IPS-15b (cell line): ENCODE measurements around the gene VPS39.

Experiments used
- H3K27me3 ChIP-seq: one replicate; pipeline ENCODE4 v1.6.1; 2013; ENCODE audit warnings: low read length; ENCODE audit not compliant: control insufficient read depth, insufficient read depth
- H3K36me3 ChIP-seq: one replicate; pipeline ENCODE4 v1.6.1; 2013; ENCODE audit warnings: low read length; ENCODE audit not compliant: control insufficient read depth, insufficient read depth
- H3K4me1 ChIP-seq: one replicate; pipeline ENCODE4 v1.6.1; 2013; ENCODE audit warnings: mild to moderate bottlenecking, low read length; ENCODE audit not compliant: control insufficient read depth, insufficient read depth
- H3K4me3 ChIP-seq: one replicate; pipeline ENCODE4 v1.5.1; 2013; ENCODE audit warnings: low read depth, low read length
- H3K9ac ChIP-seq: one replicate; pipeline ENCODE4 v1.6.1; 2013; ENCODE audit warnings: low read depth, mild to moderate bottlenecking, low read length
- H3K9me3 ChIP-seq: one replicate; pipeline ENCODE4 v1.6.1; 2013; ENCODE audit warnings: mild to moderate bottlenecking, low read length; ENCODE audit not compliant: control insufficient read depth, insufficient read depth

The VPS39 gene

DNA sequence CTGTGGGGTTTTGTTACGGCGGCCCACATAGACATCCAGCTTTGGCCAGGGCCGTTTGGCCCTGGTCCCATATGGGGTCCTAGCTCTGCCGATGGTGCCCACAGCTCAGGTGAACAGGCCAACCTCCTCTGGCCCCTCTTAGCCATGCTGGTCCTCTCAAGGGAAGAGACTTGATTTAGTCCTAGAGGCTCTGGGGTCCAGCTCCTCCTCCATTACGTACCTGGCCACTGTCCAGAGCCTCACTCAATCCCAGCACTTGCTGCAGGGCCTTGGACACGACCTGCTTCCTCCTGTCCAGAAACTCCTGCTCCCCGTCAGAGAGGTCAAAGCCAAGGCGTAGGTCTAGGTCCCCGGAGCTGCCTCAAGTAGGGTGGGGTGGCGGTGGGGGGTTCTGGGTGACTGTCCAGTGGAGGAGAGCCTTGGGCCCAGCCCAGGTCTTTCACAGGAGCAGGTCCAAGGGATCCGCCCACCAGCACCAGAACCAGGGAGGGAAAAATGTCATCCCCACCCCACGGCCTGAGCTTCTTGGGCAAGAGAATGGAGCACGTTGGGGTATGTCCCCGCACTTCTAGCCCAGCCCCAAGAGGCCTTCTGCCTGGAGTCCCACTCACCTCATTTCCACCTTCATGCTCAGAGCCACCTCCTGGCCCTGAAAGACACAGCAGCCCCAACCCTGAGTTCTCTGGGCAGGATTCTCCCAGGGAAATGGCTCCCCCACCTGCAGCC lies 58.4 kb downstream of the VPS39 start:
- no peaks in the 10 kb centered on the region for H3K4me1 ChIP-seq
- H3K9ac ChIP-seq: no peak overlapping the region
- H3K36me3 ChIP-seq: no peaks in the 10 kb centered on the region
- no peaks in the 10 kb centered on the region for H3K27me3 ChIP-seq
- no peaks in the 10 kb centered on the region for H3K9me3 ChIP-seq
- no peak overlapping the region for H3K4me3 ChIP-seq

DNA sequence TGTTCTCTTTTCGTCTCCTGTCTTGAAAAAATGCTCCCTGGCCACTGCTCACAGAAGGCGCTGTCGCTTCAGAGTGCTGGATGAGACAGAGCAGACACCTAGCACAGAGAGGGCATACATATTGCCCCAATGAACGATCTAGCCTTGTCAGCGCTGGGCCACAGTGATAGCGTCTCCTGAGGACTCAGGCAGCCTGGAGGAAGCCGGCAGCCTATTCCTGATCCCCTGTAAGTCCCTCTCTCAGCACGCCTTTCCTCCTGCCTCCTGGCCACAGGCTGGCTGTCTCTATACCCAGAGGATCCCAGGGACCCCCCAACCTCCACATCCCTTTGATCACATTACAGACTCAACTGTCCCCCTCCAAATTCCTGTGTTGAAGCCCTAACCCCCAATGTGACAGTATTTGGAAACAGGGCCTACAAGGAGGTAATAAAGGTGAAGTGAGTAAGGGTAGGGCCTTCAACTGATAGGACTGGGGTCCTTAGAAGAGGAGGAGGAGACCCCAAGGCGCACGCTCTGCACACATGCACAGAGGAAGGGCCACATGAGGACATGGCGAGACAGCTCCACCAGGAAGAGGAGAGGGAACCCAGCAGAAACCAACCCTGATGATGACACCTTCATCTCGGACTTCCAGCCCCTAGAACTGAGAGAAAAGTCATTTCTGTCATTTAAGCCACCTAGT lies 59.2 kb downstream of the VPS39 start:
- no peaks in the 10 kb centered on the region for H3K9me3 ChIP-seq
- no peak overlapping the region for H3K4me3 ChIP-seq
- no peaks in the 10 kb centered on the region for H3K4me1 ChIP-seq
- no peaks in the 10 kb centered on the region for H3K27me3 ChIP-seq
- H3K9ac ChIP-seq: no peak overlapping the region
- H3K36me3 ChIP-seq: no peaks in the 10 kb centered on the region

DNA sequence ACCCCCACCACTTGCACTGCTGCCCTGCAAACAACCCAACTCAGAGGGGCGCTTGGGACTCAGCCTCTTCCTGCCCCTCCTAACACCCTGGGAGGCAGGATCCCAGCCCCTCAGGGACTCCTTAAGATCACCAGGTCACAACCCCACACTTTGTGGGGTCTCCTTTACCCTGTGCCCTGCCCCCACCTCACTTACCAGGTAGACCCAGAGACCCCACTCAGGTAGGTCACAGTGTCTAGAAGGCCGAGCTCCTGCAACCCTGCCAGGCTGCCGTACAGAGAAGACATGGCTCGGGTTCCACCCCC lies 60.7 kb downstream of the VPS39 start:
- Histone ChIP-seq H3K36me3 (no peaks in the 10 kb centered on the region), H3K4me3 (no peak overlapping the region), H3K9me3 (no peaks in the 10 kb centered on the region), H3K4me1 (no peaks in the 10 kb centered on the region), H3K9ac (no peak overlapping the region), H3K27me3 (no peaks in the 10 kb centered on the region)

DNA sequence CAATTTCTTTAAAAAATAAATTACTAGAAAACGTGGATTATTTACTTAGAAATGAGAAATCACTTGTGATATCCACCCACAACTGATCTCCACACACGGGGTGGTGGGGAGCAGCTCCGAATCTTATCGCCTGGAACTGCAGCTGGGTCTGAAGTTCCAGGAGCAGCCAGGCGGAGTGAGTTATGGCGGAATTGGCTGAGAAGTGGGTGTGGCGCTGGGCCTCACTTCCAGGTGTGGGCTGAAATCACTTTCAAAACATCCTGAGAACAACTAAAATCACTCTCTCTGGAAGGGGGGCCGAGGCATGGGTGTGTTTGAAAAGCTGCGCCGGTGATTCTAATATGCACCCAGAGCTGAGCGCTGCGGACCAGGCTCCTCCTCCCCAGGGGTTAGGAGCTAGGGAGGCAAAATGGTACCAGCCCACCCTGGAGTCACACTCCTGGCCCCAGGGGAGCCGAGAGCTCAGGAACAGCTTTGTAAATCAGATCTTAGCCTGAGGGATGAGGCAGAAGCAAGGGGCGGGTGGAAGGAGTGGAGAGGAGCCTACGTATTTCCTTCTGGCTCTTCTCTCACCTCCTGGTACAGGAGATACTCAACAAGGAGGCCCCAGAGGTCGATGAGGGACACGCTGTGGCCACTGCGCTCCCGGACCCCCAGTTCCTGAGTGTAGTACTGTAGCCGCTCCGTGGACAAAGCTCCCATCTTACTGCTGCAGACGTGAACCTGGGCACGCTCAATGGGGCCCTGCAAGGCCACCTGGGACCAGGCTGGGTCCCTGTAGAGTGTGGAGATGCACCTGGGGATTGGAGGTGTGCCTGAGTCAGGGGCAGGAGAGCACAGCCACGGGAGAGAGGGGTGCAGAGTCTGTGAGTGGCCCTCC lies 61.3 kb downstream of the VPS39 start:
- H3K4me1 ChIP-seq: no peaks in the 10 kb centered on the region
- no peaks in the 10 kb centered on the region for H3K9me3 ChIP-seq
- no peak overlapping the region for H3K9ac ChIP-seq
- no peak overlapping the region for H3K4me3 ChIP-seq
- H3K36me3 ChIP-seq: no peaks in the 10 kb centered on the region
- no peaks in the 10 kb centered on the region for H3K27me3 ChIP-seq

DNA sequence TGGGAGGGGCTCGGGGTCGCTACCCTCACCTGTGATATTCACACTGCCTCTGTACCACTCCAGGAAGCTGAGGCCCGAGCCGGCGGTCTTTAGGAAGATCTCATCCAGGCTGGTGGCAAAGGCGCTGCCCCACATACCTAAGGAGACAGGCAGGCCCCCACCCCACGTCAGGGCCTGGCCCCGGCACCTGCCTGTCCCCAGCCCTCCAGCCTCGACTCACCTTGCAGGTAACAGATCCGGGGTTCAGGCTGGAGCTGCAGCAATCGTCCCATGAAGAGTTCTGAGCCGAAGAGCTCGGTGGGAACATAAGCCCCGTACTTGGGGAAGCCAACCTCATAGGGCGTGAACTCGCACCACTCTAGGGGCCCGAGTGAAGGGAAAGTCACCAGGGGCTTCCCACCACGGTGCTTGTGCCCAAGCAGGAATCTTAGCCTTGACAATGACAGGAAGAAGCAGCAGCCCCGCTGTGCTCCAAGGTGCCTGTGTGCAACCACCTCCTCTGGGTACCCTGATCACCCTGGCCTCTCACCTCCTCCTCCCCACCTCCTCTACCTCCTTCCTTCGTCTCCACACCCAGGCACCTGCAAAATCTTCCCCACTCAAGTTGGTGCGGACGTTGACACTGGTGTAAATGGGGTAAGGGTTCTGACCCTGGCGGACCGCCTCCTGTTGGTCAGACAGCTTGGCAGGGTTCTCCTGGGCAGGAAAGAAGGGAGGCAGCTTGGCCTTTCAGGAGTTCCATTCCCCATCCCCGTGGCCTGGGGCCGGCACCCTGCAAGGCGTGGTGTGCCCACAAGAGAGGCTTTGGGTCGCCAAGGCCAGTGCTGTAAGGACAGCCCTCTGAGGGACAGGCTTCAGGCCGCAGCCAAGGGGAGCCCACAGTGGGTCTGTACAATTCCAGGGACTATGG lies 62.3 kb downstream of the VPS39 start:
- H3K4me1 ChIP-seq: no peaks in the 10 kb centered on the region
- no peak overlapping the region for H3K9ac ChIP-seq
- H3K9me3 ChIP-seq: no peaks in the 10 kb centered on the region

DNA sequence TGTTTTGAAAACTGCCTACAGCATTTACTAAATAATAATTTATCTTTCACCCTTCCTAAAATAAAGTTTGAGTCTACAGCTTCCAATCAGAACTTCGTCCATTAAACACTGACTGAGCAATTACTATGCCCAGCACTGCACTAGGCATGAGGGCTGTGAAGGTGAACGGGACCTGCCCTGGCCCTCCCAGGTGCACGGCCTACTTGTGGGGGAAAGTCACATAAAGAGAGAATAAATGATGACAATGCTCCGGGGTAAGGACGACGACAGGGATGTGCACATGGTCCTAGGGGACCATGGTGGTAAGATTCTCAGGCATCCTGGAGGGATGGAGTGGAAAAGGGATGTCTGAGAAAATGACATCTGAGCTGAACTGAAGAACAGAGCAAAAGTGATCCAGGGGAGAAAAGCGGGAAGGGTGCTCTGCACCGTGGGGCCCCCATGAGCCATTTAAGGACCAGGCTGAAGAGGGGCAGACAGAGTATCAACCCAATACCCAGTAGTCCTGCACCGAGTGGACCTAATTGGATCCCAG lies 63.2 kb downstream of the VPS39 start:
- Histone ChIP-seq H3K4me1 (no peaks in the 10 kb centered on the region), H3K4me3 (no peak overlapping the region), H3K9me3 (no peaks in the 10 kb centered on the region), H3K36me3 (no peaks in the 10 kb centered on the region), H3K9ac (no peak overlapping the region), H3K27me3 (no peaks in the 10 kb centered on the region)

More for the DNA sequence above, 62.3 kb downstream of the VPS39 start:
- H3K36me3 ChIP-seq: no peaks in the 10 kb centered on the region
- no peaks in the 10 kb centered on the region for H3K27me3 ChIP-seq
- no peak overlapping the region for H3K4me3 ChIP-seq

DNA sequence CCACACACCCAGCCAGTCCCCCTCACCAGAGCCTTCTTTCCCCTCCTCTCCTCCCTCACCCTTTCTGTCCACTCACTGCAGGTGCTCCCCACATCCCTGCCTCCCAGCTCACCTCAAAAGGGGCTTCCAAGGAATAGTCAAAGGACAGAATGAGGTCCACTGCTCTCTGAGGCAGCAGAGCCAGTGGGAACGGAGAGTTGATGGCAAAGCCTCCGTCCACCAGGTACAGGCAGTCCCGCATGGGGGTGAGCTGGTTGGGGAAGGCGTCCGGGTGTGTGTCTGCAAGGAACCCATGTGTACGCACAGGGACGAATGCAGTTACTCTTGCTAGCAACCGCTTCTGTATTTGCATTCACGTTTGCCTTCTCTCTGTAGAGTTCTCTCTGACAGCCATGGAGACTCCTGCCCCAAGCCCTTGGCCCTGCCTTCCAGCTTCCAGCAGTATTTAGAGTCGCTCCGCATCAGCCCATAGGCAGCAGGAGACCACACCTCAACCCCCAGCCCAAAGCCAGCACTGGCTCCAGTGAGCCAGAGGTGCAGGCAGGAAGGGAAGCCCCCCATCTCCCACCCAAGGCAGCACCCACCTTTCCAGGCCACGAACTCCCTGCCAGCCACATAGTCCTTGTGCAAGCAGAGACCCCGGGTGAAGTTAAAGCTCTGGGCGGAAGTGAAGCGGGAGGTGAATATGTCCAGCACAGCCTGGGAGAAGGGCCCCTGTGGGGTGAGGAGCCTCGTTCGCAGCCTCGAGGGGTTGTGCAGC lies 64.1 kb downstream of the VPS39 start:
- no peaks in the 10 kb centered on the region for H3K27me3 ChIP-seq
- no peaks in the 10 kb centered on the region for H3K4me1 ChIP-seq
- no peak overlapping the region for H3K9ac ChIP-seq
- H3K36me3 ChIP-seq: no peaks in the 10 kb centered on the region
- H3K4me3 ChIP-seq: no peak overlapping the region
- H3K9me3 ChIP-seq: no peaks in the 10 kb centered on the region

DNA sequence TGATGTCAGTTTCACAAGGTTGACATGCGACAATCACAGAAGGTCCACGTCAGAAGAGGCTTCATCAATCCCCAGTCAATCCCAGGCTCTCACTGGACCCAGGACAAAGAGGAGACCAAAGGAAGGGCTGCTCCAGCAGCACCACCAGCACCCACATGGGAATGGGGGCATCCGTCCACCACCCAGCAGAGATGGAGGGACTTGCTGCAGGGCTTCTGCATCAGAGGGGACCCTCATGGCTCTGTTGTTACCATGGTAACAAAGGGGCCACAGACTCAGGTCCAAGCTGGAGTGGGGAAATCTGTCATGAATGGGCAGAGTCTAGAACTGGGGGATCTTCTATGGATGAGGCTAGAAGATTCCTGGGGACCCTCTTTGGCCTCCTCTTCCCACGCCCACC lies 64.7 kb downstream of the VPS39 start:
- H3K9me3 ChIP-seq: no peaks in the 10 kb centered on the region
- no peaks in the 10 kb centered on the region for H3K36me3 ChIP-seq
- H3K4me1 ChIP-seq: no peaks in the 10 kb centered on the region
- H3K4me3 ChIP-seq: no peak overlapping the region
- H3K27me3 ChIP-seq: no peaks in the 10 kb centered on the region
- no peak overlapping the region for H3K9ac ChIP-seq

DNA sequence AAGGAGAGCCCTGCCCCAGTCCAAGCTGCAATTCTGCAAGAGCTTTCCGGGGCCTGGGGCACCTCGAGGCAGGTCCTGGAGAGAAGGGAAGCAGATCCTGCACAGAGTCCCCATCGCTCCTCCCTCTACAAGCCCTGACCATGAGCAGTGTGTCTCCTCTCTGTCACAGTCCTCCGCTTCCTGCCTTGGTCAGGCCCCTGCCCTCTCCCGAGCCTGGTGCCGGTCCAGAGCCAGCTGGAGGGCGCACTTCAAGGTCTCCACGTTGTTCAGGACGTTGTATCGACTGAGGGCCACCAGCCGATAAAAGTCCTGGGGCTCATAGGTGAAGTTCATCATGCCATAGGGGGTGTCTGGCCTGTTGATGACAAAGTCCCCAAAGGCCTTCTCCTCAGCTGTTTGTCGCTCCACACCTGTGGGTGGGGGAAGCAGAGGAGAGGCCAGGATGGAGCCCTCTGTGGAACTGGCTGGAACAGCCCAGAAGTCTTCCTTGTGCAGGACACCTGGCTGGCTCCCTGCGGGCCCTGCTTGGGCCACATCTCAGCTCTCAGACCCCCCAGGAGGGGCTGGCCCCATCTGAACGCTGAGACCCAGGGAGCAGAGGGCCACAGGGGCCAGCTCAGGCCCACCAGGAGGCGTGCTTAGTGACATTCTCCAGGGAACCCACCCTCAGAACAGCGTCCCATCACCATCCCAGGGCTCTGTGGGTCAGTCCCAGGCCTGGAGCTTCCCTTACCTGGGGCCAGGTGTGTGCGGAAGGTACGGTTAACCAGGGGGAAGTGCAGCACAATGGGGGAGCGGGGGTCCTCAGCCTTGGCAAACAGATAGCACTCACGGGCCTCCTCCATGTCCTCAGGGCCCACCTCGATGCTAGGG lies 66.1 kb downstream of the VPS39 start:
- H3K27me3 ChIP-seq: no peaks in the 10 kb centered on the region
- H3K9ac ChIP-seq: no peak overlapping the region
- H3K4me3 ChIP-seq: no peak overlapping the region
- H3K9me3 ChIP-seq: no peaks in the 10 kb centered on the region
- no peaks in the 10 kb centered on the region for H3K36me3 ChIP-seq
- H3K4me1 ChIP-seq: no peaks in the 10 kb centered on the region

DNA sequence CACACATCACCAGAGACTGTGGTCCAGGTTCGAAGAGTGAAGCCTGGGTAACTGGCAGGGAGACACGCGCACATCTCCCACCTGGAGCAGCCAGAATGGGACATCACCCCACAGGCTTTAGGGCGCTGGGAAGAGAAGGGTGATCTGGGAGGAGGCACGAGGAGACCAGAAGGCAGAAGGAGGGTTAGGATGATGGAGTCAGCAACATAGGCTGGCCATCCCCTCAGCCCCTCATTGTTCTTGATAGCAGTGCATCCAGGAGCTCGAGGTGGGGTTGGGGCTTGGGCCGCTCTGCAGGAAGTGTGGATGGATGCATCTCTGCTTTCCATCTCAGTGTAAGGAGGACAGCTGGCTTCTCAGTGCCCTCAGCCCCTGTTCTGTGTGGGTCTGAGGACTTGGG lies 66.9 kb downstream of the VPS39 start:
- no peaks in the 10 kb centered on the region for H3K36me3 ChIP-seq
- H3K27me3 ChIP-seq: no peaks in the 10 kb centered on the region
- H3K4me3 ChIP-seq: no peak overlapping the region
- no peaks in the 10 kb centered on the region for H3K9me3 ChIP-seq
- no peak overlapping the region for H3K9ac ChIP-seq
- H3K4me1 ChIP-seq: no peaks in the 10 kb centered on the region
